Pancreas (tissue), 10 donors: Measurements from ENCODE around the gene COL16A1. TPM values are rescaled to one million over a fixed set of nuclear protein-coding genes. Genes with fewer than 3 reads are reported as not detected.

Source experiments
- ATAC-seq, 4 donors: fragments of 200-7000 bp; cut with Tn5 transposase; one replicate each; pipeline versions ENCODE4 v1.8.0 to v1.9.1; 2020; ENCODE audit warnings: mild to moderate bottlenecking in 4 of 4, moderate library complexity in 4 of 4
- DNase-seq, 6 donors: peaks; one replicate each; pipeline ENCODE4 v3.0.0-alpha.2; 2020
- FAIRE-seq: peaks from 2 replicates; lab custom pipeline; 2012; peaks lifted over from hg19 to GRCh38; lab: Jason Lieb, UNC
- H3K27ac ChIP-seq, 4 donors: fragments of 200-600 bp; sonication (generic); 1 replicate in 3 of 4; 2 replicates in 1 of 4; pipeline versions ENCODE4 v1.5.0 to v1.8.0; 2020
- H3K27me3 ChIP-seq, 4 donors: fragments of 200-600 bp; one replicate each; pipeline ENCODE4 v1.8.0; 2021
- H3K36me3 ChIP-seq, 3 donors: fragments of 200-600 bp; sonication (generic) in 1 of 3; one replicate each; pipeline versions ENCODE4 v1.5.0 to v1.8.0; 2020 to 2021
- H3K4me1 ChIP-seq, 3 donors: fragments of 200-600 bp; one replicate each; pipeline ENCODE4 v1.8.0; 2021
- H3K4me3 ChIP-seq, 4 donors: fragments of 200-600 bp; sonication (generic) in 2 of 4; one replicate each; pipeline versions ENCODE4 v1.5.0 to v1.8.0; 2020 to 2021
- H3K9me3 ChIP-seq, 4 donors: fragments of 200-600 bp; one replicate each; pipeline ENCODE4 v1.8.0; 2021
- WGBS, 2 donors: extraction: QIAGEN DNeasy Blood & Tissue Kit; methylation state at CpG; one replicate each; pipeline ENCODE4 v1.1.7; 2013; 5-methylcytosine and 5-hydroxymethylcytosine counted together
- intact Hi-C, 3 donors: fragments of 100-400 bp; cut with DNase I; formaldehyde crosslinking; loops; one replicate each; pipeline versions ENCODE4 v1.11.1 to v1.14.2; 2022
- polyA plus RNA-seq, 2 donors: library from polyadenylated mRNA; stranded (reverse); fragments of 200-250 nt; gene quantifications; one replicate each; pipeline ENCODE4 v1.2.3, GENCODE V29; 2013
- total RNA-seq, 6 donors: library from RNA; stranded (reverse); fragmentation: NEBNext Ultra II Directional in 4 of 6; extraction: Animal tissue kit (Norgen Biotek cat#: 25700) in 4 of 6; gene quantifications; one replicate each; pipeline versions ENCODE4 v1.2.1 to v1.2.4, GENCODE V29; 2021 to 2023
- TF ChIP-seq, protein P1 (sequence below), 4 donors: fragments of 200-600 bp; sonication (generic) in 3 of 4; IDR thresholded peaks; one replicate each; pipeline versions ENCODE4 v1.5.0 to v1.8.0; 2021; ENCODE audit warnings: antibody characterized with exemption in 4 of 4
- donor health status: healthy with polysubstance abuse.
- donor health status: DM: no; HTN: no; CAD: no; lungs with moderate emphysema.
- donor health status: DM: no; HTN: no; CAD: no.
- donor health status: control.
- donor health status: control.
- donor health status: Bipolar disorder and iron deficiency.
- donor health status: DM: yes; HTN: yes; CAD: no.
- donor health status: DM: no; HTN: no; CAD: no.
- donor health status: DM: no; HTN: no; CAD: no.
- donor health status: DM: yes; HTN: yes; CAD: no.

Gene COL16A1
- total and polyA plus RNA-seq, 8 donors: 3.3 to 26.7 (median 11.2) TPM

DNA sequence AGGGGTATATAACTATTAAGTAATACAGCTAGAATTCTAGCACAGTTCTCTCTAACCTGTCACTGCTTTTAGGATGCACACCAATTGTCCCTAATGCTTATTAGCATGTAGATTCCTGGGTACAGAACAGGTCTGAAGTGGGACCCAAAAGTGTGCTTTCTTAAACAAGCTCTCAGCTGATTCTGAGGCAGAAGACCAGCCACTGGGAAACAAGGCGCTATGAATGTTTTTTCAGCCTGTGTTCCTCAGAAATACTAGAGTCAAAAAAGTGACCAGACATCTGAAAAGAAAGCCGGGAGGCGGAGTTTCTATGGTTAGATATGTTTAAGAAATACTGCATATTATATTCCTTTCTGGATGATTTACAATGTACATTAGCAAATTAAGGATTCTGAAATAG lies 60.9 kb downstream of the COL16A1 start:
- TF ChIP-seq, protein P1, sequence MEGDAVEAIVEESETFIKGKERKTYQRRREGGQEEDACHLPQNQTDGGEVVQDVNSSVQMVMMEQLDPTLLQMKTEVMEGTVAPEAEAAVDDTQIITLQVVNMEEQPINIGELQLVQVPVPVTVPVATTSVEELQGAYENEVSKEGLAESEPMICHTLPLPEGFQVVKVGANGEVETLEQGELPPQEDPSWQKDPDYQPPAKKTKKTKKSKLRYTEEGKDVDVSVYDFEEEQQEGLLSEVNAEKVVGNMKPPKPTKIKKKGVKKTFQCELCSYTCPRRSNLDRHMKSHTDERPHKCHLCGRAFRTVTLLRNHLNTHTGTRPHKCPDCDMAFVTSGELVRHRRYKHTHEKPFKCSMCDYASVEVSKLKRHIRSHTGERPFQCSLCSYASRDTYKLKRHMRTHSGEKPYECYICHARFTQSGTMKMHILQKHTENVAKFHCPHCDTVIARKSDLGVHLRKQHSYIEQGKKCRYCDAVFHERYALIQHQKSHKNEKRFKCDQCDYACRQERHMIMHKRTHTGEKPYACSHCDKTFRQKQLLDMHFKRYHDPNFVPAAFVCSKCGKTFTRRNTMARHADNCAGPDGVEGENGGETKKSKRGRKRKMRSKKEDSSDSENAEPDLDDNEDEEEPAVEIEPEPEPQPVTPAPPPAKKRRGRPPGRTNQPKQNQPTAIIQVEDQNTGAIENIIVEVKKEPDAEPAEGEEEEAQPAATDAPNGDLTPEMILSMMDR (IDR thresholded peaks at IDR 0.05): no peak
- no peak overlapping the region for H3K4me3 ChIP-seq
- H3K9me3 ChIP-seq: no peaks in the 10 kb centered on the region
- 85 to 90% methylated on average over 3 of the region's 3 CpGs for WGBS, 2 donors
- no peaks in the 10 kb centered on the region for H3K27me3 ChIP-seq
- no peak for DNase-seq
- no peaks in the 10 kb centered on the region for H3K36me3 ChIP-seq
- H3K4me1 ChIP-seq: peaks cover 7 to 14% (median 13%) of the 10 kb centered on the region in 3 donors
- ATAC-seq: no peak
- no peak for FAIRE-seq
- H3K27ac ChIP-seq: no peak overlapping the region
- intact Hi-C loops: no loop called here

DNA sequence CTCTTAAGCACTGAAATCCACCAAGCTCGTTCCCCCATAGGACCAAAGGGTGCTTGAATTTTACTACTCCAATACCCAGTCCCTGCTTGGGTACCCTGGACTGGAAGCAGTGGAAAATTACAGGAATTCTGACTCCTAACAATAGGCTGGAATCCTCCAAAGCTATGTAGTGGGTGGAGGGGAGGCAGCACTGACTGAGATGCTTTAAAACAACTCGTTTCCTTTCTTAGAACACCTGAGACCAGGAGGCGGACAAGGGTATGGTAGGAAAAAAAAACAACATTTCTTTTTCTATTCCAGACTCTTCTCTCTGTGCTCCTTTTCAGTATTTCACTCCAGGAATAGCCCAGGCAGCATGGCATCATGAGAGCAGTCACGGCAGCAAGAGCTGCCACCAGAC lies 61.5 kb downstream of the COL16A1 start:
- Histone ChIP-seq H3K9me3 (no peaks in the 10 kb centered on the region), H3K4me1 (peaks cover 7 to 14% (median 13%) of the 10 kb centered on the region in 3 donors), H3K27me3 (no peaks in the 10 kb centered on the region), H3K27ac (no peak overlapping the region), H3K4me3 (no peak overlapping the region), H3K36me3 (no peaks in the 10 kb centered on the region)
- DNase-seq (no peak), FAIRE-seq (no peak), ATAC-seq (no peak)
- intact Hi-C loops: no loop called here
- 88 to 90% methylated on average over 4 of the region's 4 CpGs for WGBS, 2 donors
- TF ChIP-seq, protein P1 (IDR thresholded peaks at IDR 0.05): no peak

DNA sequence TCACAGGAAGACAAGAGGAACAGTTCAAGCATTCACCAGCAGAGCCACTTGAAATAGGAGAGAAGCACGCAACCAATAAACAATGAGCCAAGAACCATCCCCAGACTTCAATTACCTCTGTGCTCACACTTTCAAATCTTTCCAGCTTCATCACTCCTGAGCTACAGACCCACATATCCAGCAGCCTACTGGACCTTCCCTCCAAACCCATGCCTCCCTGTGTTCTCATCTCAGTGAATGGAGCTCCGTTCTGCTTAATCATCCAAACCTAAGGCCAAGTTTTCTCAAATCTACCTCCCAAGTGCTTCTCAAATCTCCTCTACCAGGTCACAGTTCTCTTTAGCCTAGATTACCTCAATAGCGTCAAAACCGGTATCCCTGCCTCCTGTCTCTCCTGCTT lies 62.9 kb downstream of the COL16A1 start:
- TF ChIP-seq, protein P1 (IDR thresholded peaks at IDR 0.05): no peak
- FAIRE-seq (no peak), ATAC-seq (no peak), DNase-seq (no peak)
- H3K27me3 ChIP-seq: no peaks in the 10 kb centered on the region
- H3K27ac ChIP-seq: no peak overlapping the region
- WGBS, 2 donors: 80 to 86% methylated on average over 4 of the region's 4 CpGs
- H3K4me3 ChIP-seq: no peak overlapping the region
- intact Hi-C loops: no loop called here
- peaks cover 7 to 14% (median 13%) of the 10 kb centered on the region in 3 donors for H3K4me1 ChIP-seq
- no peaks in the 10 kb centered on the region for H3K36me3 ChIP-seq
- H3K9me3 ChIP-seq: no peaks in the 10 kb centered on the region

DNA sequence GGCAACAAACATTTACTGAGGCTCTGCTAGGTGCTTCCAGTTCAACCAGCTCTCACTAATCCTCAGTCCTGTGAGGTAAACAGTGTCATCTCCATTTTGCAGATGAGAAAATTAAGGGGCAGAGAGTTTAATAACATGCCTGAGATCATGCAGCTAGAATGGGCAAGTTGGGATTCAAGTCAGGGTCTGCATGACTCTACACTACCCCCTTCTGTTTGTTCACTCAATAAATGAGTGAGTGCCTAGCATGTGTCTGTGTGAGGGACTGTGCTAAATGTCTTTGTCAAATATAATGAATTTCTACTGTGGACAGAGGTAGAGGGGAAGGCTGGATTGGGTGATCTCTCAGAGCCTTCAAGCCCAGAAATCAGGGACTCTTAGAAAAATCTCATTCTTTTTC lies 63.6 kb downstream of the COL16A1 start:
- H3K27me3 ChIP-seq: no peaks in the 10 kb centered on the region
- H3K36me3 ChIP-seq: no peaks in the 10 kb centered on the region
- no peaks in the 10 kb centered on the region for H3K9me3 ChIP-seq
- peaks cover 7 to 14% (median 13%) of the 10 kb centered on the region in 3 donors for H3K4me1 ChIP-seq
- ATAC-seq (no peak), DNase-seq (no peak), FAIRE-seq (no peak)
- intact Hi-C loops: no loop called here
- no peak overlapping the region for H3K27ac ChIP-seq
- TF ChIP-seq, protein P1 (IDR thresholded peaks at IDR 0.05): no peak
- no peak overlapping the region for H3K4me3 ChIP-seq

DNA sequence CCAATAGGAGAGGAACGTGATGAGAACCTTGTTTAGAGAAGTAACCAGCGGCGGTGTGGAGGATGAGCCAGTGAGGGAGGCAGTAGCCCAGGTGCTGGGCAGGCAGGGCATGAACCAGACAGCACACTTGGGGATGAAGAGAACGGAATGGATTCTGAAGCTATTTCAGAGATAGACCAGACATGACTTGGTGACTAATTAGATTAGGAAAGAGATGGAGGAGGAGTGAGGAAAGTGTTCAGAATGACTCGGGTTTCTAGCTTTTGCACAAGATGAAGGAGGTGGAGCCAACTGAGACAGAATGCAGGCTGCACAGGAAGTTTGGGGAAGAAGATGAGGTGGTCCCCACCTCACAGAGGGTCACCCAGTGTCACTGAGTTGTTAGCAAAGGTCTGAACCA lies 64.3 kb downstream of the COL16A1 start:
- FAIRE-seq (no peak), ATAC-seq (no peak), DNase-seq (no peak)
- Histone ChIP-seq H3K4me3 (no peak overlapping the region), H3K4me1 (peaks cover 7 to 14% (median 13%) of the 10 kb centered on the region in 3 donors), H3K36me3 (peaks cover 0 to 5% (median 0%) of the 10 kb centered on the region in 3 donors), H3K27ac (no peak overlapping the region), H3K27me3 (no peaks in the 10 kb centered on the region), H3K9me3 (no peaks in the 10 kb centered on the region)
- 72 to 78% methylated on average over 5 of the region's 5 CpGs for WGBS, 2 donors
- intact Hi-C loops: no loop called here
- TF ChIP-seq, protein P1 (IDR thresholded peaks at IDR 0.05): no peak
